GM21529 (cell line): Measurements from ENCODE around the gene FAM124A.

ENCODE experiments used
- ATAC-seq: cut with Tn5 transposase; IDR thresholded peaks from one replicate; pipeline ENCODE4 v1.9.1; 2021; ENCODE audit not compliant: unreplicated experiment

Gene FAM124A

GRCh38 chr13:51303063-51303552, 80.9 kb downstream of the FAM124A start:
- ATAC-seq = no peak

- no peak for ATAC-seq
These were observed 81.7 kb downstream of the FAM124A start for GRCh38 chr13:51303882-51304281.

GRCh38 chr13:51305271-51305967, 83.2 kb downstream of the FAM124A start:
- ATAC-seq = no peak

GRCh38 chr13:51308781-51309180, 86.6 kb downstream of the FAM124A start:
- ATAC-seq = no peak

- ATAC-seq = no peak
These were observed 89.0 kb downstream of the FAM124A start for GRCh38 chr13:51311231-51311630.

- no peak for ATAC-seq
These were observed 89.8 kb downstream of the FAM124A start for GRCh38 chr13:51311957-51312520.

GRCh38 chr13:51313619-51314018, 91.4 kb downstream of the FAM124A start:
- no peak for ATAC-seq

- ATAC-seq = no peak
These were observed 95.1 kb downstream of the FAM124A start for GRCh38 chr13:51317262-51317661.

GRCh38 chr13:51318015-51318414, 95.8 kb downstream of the FAM124A start:
- no peak for ATAC-seq

- no peak for ATAC-seq
These were observed 96.7 kb downstream of the FAM124A start for GRCh38 chr13:51318876-51319275.

- ATAC-seq = no peak
These were observed 99.6 kb downstream of the FAM124A start for GRCh38 chr13:51321836-51322235.

- no peak for ATAC-seq
These were observed 100.6 kb downstream of the FAM124A start for GRCh38 chr13:51322826-51323225.

- ATAC-seq = no peak
These were observed 101.8 kb downstream of the FAM124A start for GRCh38 chr13:51323824-51324511.

GRCh38 chr13:51324714-51325420, 102.7 kb downstream of the FAM124A start:
- peak; percentile 63 for ATAC-seq

- ATAC-seq = no peak
These were observed 103.6 kb downstream of the FAM124A start for GRCh38 chr13:51325837-51326236.

- ATAC-seq = no peak
These were observed 104.6 kb downstream of the FAM124A start for GRCh38 chr13:51326777-51327176.

GRCh38 chr13:51327961-51328360, 105.8 kb downstream of the FAM124A start:
- no peak for ATAC-seq

GRCh38 chr13:51328488-51328887, 106.3 kb downstream of the FAM124A start:
- ATAC-seq = no peak

GRCh38 chr13:51329606-51330005, 107.4 kb downstream of the FAM124A start:
- ATAC-seq = no peak

GRCh38 chr13:51330791-51331190, 108.6 kb downstream of the FAM124A start:
- ATAC-seq = peak; percentile 64

- ATAC-seq = peak; percentile 52
These were observed 109.2 kb downstream of the FAM124A start for GRCh38 chr13:51331354-51331861.
